Occipital lobe (tissue), 2 donors: Measurements from ENCODE around the gene HECTD2. TPM values are rescaled to one million over a fixed set of nuclear protein-coding genes. Genes with fewer than 3 reads are reported as not detected.
"Not testable (repeated sequence)": the region's sequence is repeated elsewhere in the genome, so short reads cannot be mapped to it uniquely, and the experiment has no call there.

ENCODE experiments used
- DNase-seq: peaks from one replicate; lab custom pipeline; 2025; lab: John Stamatoyannopoulos, UW
- total RNA-seq: library from RNA; depleted of rRNA; stranded (reverse); fragments of >200 nt; gene quantifications from one replicate; pipeline ENCODE4 v1.2.3, GENCODE V29; 2014

Gene HECTD2
- total RNA-seq, 1 donor from 2014 or later, result 80.8 TPM

GRCh38 chr10:91411621-91412020 lies 1.5 kb downstream of the HECTD2 start:
- no peak for DNase-seq

GRCh38 chr10:91412354-91413087 lies 2.4 kb downstream of the HECTD2 start:
- DNase-seq, result no peak

- no peak for DNase-seq
Measured at GRCh38 chr10:91415816-91416215, 5.7 kb downstream of the HECTD2 start.

GRCh38 chr10:91416339-91416855 lies 6.3 kb downstream of the HECTD2 start:
- no peak for DNase-seq

GRCh38 chr10:91418416-91418815 lies 8.3 kb downstream of the HECTD2 start:
- no peak for DNase-seq

- no peak for DNase-seq
Measured at GRCh38 chr10:91420868-91421267, 10.7 kb downstream of the HECTD2 start.

- DNase-seq, result no peak
Measured at GRCh38 chr10:91422915-91423314, 12.8 kb downstream of the HECTD2 start.

GRCh38 chr10:91424016-91424415 lies 13.9 kb downstream of the HECTD2 start:
- DNase-seq, result no peak

- no peak for DNase-seq
Measured at GRCh38 chr10:91432175-91432574, 22.0 kb downstream of the HECTD2 start.

GRCh38 chr10:91433620-91434019 lies 23.5 kb downstream of the HECTD2 start:
- no peak for DNase-seq

GRCh38 chr10:91434041-91434440 lies 23.9 kb downstream of the HECTD2 start:
- DNase-seq, result no peak

GRCh38 chr10:91435241-91435640 lies 25.1 kb downstream of the HECTD2 start:
- no peak for DNase-seq

GRCh38 chr10:91438228-91438627 lies 28.1 kb downstream of the HECTD2 start:
- DNase-seq, result not testable (repeated sequence)

- DNase-seq, result no peak
Measured at GRCh38 chr10:91444211-91445182, 34.4 kb downstream of the HECTD2 start.

GRCh38 chr10:91452063-91452462 lies 41.9 kb downstream of the HECTD2 start:
- DNase-seq, result no peak

- DNase-seq, result no peak
Measured at GRCh38 chr10:91453535-91453934, 43.4 kb downstream of the HECTD2 start.

- DNase-seq, result not testable (repeated sequence)
Measured at GRCh38 chr10:91455135-91455534, 45.0 kb downstream of the HECTD2 start.

- no peak for DNase-seq
Measured at GRCh38 chr10:91460681-91461080, 50.5 kb downstream of the HECTD2 start.

GRCh38 chr10:91462423-91462822 lies 52.3 kb downstream of the HECTD2 start:
- DNase-seq, result no peak

- DNase-seq, result no peak
Measured at GRCh38 chr10:91464500-91464899, 54.4 kb downstream of the HECTD2 start.

GRCh38 chr10:91465261-91465660 lies 55.1 kb downstream of the HECTD2 start:
- DNase-seq, result no peak

GRCh38 chr10:91467114-91467513 lies 57.0 kb downstream of the HECTD2 start:
- DNase-seq, result no peak
